ENCODE data around the gene FZR1. TPM values are rescaled to one million over a fixed set of nuclear protein-coding genes. Genes with fewer than 3 reads are reported as not detected.

FZR1 gene
- total and polyA plus RNA-seq, 2 of the 13 experiments (the other 11 are each of a cell fraction or from before 2014, with no cell fraction given), result 29.0 to 30.8 TPM

GRCh38 chr19:3456925-3457527 lies 49.1 kb upstream of the FZR1 start:
- no peaks in the 10 kb centered on the region for H3K9me3 ChIP-seq (ENCODE audit: low read length)
- intact Hi-C loops (cut with micrococcal nuclease; ENCODE audit: unreplicated experiment) (no loop called here), in situ Hi-C loops (cut with HindIII; ENCODE audit: extremely low pct_ligation_motif_present, low pct_unique_long_range_greater_than_20kb) (no loop called here)
- ATAC-seq (no peak; the same call in 1 of the 3 replicates), FAIRE-seq (no peak), DNase-seq (ENCODE audit: low spot score) (no peak)
- H3K79me2 ChIP-seq (ENCODE audit: insufficient read depth, low read length), result no peaks in the 10 kb centered on the region
- peaks cover 8% of the 10 kb centered on the region; the same call in 1 of the 2 replicates for H3K4me1 ChIP-seq (ENCODE audit: insufficient read depth, low read length)
- no peak overlapping the region for H3K4me2 ChIP-seq (ENCODE audit: low read depth, low read length)
- H3K36me3 ChIP-seq (replicated peaks in 1 of 2; ENCODE audit: control insufficient read depth in 1 of 2, insufficient read depth in 2 of 2, low read length in 2 of 2), result peaks cover 4 to 14% of the 10 kb centered on the region in 2 experiments; a peak in 3 of 5 replicates
- H3K4me3 ChIP-seq (replicated peaks in 1 of 3; ENCODE audit: insufficient read depth in 1 of 3, low read depth in 2 of 3, low read length in 3 of 3), result no peak overlapping the region
- TF ChIP-seq ZNF768 (CRISPR knock-in tag; IDR thresholded peaks at IDR 0.05), result peak; percentile 83; the same call in 1 of the 2 replicates
- no peak for TF ChIP-seq E2F2 (CRISPR knock-in tag; IDR thresholded peaks at IDR 0.05; ENCODE audit: borderline replicate concordance)
- TF ChIP-seq ZNF629 (CRISPR knock-in tag; conservative IDR thresholded peaks at IDR 0.05), result no peak
- 91% methylated on average over 18 of the region's 18 CpGs for WGBS (ENCODE audit: low lambda C conversion rate)
- ChIA-PET CTCF (ENCODE audit: low intra/inter-chr PET ratio, low total read pairs) (no interaction called here), POLR2A (no interaction called here)
- H4K20me1 ChIP-seq (ENCODE audit: insufficient read depth, low read length), result 0 out of 2 replicates have a peak, but pooled peaks cover 2% of the 10 kb centered on the region
- BruUV-seq (replicated peaks), result no TSS peak
- H2AFZ ChIP-seq (ENCODE audit: low read length), result no peak overlapping the region
- no peak overlapping the region for H3K9ac ChIP-seq (ENCODE audit: insufficient read depth, low read depth, low read length)
- no peaks in the 10 kb centered on the region for H3K27me3 ChIP-seq (ENCODE audit: control insufficient read depth in 1 of 2, insufficient read depth in 2 of 2, low read length in 2 of 2)
- no peak overlapping the region for H3K27ac ChIP-seq (ENCODE audit: extremely low read length, insufficient read depth, low read length)

GRCh38 chr19:3457528-3458228 lies 48.4 kb upstream of the FZR1 start:
- BruUV-seq (replicated peaks), result no TSS peak
- Histone ChIP-seq H4K20me1 (ENCODE audit: insufficient read depth, low read length) (0 out of 2 replicates have a peak, but pooled peaks cover 2% of the 10 kb centered on the region), H3K79me2 (ENCODE audit: insufficient read depth, low read length) (no peaks in the 10 kb centered on the region), H3K9me3 (ENCODE audit: low read length) (no peaks in the 10 kb centered on the region), H3K9ac (ENCODE audit: insufficient read depth, low read depth, low read length) (no peak overlapping the region), H3K4me3 (replicated peaks in 1 of 3; ENCODE audit: insufficient read depth in 1 of 3, low read depth in 2 of 3, low read length in 3 of 3) (no peak overlapping the region), H3K27me3 (ENCODE audit: control insufficient read depth in 1 of 2, insufficient read depth in 2 of 2, low read length in 2 of 2) (no peaks in the 10 kb centered on the region), H3K4me2 (ENCODE audit: low read depth, low read length) (no peak overlapping the region), H2AFZ (ENCODE audit: low read length) (no peak overlapping the region), H3K27ac (ENCODE audit: extremely low read length, insufficient read depth, low read length) (no peak overlapping the region), H3K4me1 (ENCODE audit: insufficient read depth, low read length) (0 out of 2 replicates have a peak, but pooled peaks cover 8% of the 10 kb centered on the region), H3K36me3 (replicated peaks in 1 of 2; ENCODE audit: control insufficient read depth in 1 of 2, insufficient read depth in 2 of 2, low read length in 2 of 2) (peaks cover 3 to 15% of the 10 kb centered on the region in 2 experiments; a peak in 3 of 5 replicates)
- in situ Hi-C loops (cut with HindIII; ENCODE audit: extremely low pct_ligation_motif_present, low pct_unique_long_range_greater_than_20kb), result no loop called here
- DNase-seq (ENCODE audit: low spot score), result no peak
- no peak for TF ChIP-seq MXD4 (CRISPR knock-in tag; IDR thresholded peaks at IDR 0.05)
- no peak for TF ChIP-seq NFE2L2 (IDR thresholded peaks at IDR 0.05; ENCODE audit: low read length)
- no peak for TF ChIP-seq ZNF225 (CRISPR knock-in tag; IDR thresholded peaks at IDR 0.05)
- no peak for TF ChIP-seq CCAR2 (optimal IDR thresholded peaks at IDR 0.05; ENCODE audit: low read depth, low read length)
- no peak for TF ChIP-seq ARID3A (IDR thresholded peaks at IDR 0.05; ENCODE audit: low read depth, low read length)
- TF ChIP-seq NKX3-1 (CRISPR knock-in tag; IDR thresholded peaks at IDR 0.05), result no peak
- no peak for TF ChIP-seq ZFP37 (CRISPR knock-in tag; IDR thresholded peaks at IDR 0.05; ENCODE audit: borderline replicate concordance)
- TF ChIP-seq GABPB1 (CRISPR knock-in tag; IDR thresholded peaks at IDR 0.05), result no peak
- TF ChIP-seq TOE1 (CRISPR knock-in tag; IDR thresholded peaks at IDR 0.05), result no peak
- intact Hi-C loops (cut with micrococcal nuclease; ENCODE audit: unreplicated experiment), result no loop called here
- ChIA-PET POLR2A (no interaction called here), CTCF (ENCODE audit: low intra/inter-chr PET ratio, low total read pairs) (no interaction called here)
- FAIRE-seq, result no peak
- ATAC-seq, result no peak
- 85% methylated on average over 15 of the region's 22 CpGs for WGBS (ENCODE audit: low lambda C conversion rate)

Data from HepG2 (cell line).